Testis (tissue), 3 donors: ENCODE measurements around the gene MX1. TPM values are rescaled to one million over a fixed set of nuclear protein-coding genes. Genes with fewer than 3 reads are reported as not detected.
"Not testable (repeated sequence)": the region's sequence is repeated elsewhere in the genome, so short reads cannot be mapped to it uniquely, and the experiment has no call there.

Experiments
- DNase-seq: peaks from one replicate; pipeline ENCODE4 v3.0.0-alpha.2; 2019
- H3K27ac ChIP-seq, 2 donors: fragments of 200-600 bp; sonication (generic); one replicate each; pipeline ENCODE4 v1.5.1; 2019
- H3K27me3 ChIP-seq: fragments of 200-600 bp; sonication (generic); one replicate; pipeline ENCODE4 v1.5.1; 2019
- H3K36me3 ChIP-seq: fragments of 200-600 bp; sonication (generic); one replicate; pipeline ENCODE4 v1.5.1; 2017; ENCODE audit warnings: low read depth; ENCODE audit errors: missing control alignments
- H3K4me1 ChIP-seq: fragments of 200-600 bp; sonication (generic); one replicate; pipeline ENCODE4 v1.5.1; 2019
- H3K4me3 ChIP-seq, 2 donors: fragments of 200-600 bp; sonication (generic); one replicate each; pipeline ENCODE4 v1.5.1; 2017 to 2019
- H3K9me3 ChIP-seq: fragments of 200-600 bp; sonication (generic); one replicate; pipeline ENCODE4 v1.5.1; 2017
- CTCF ChIP-seq, 3 experiments: fragments of 450-650 bp in 2 of 3; fragments of 200-600 bp in 1 of 3; sonication (generic) in 1 of 3; IDR thresholded peaks; one replicate each; pipeline ENCODE4 v1.5.1; 2016 to 2019; ENCODE audit warnings: antibody characterized with exemption in 3 of 3, mild to moderate bottlenecking in 2 of 3, moderate library complexity in 1 of 3
- POLR2A ChIP-seq: fragments of 450-650 bp; IDR thresholded peaks from one replicate; pipeline ENCODE4 v1.6.1; 2017; ENCODE audit warnings: antibody characterized with exemption, mild to moderate bottlenecking, moderate library complexity
- WGBS, 2 donors: methylation state at CpG; one replicate each; pipeline ENCODE4 v1.1.5; 2018; 5-methylcytosine and 5-hydroxymethylcytosine counted together
- intact Hi-C: fragments of 100-400 bp; cut with DNase I; formaldehyde crosslinking; loops from one replicate; pipeline ENCODE4 v1.15.1; 2023; ENCODE audit warnings: low total_unique reads
- polyA plus RNA-seq: library from polyadenylated mRNA; stranded (reverse); fragments of 350-450 nt; fragmentation: Illumina TruSeq; extraction: RNeasy Lipid Tissue Mini Kit (QIAGEN cat#74804); gene quantifications from one replicate; pipeline ENCODE4 v1.2.3, GENCODE V29; 2014; ENCODE audit warnings: low read depth, low replicate concordance; ENCODE audit not compliant: insufficient read depth
- total RNA-seq, 2 donors: library from RNA; depleted of rRNA; stranded (reverse); fragments of >200 nt; gene quantifications; one replicate each; pipeline ENCODE4 v1.2.3, GENCODE V29; 2016

Gene MX1
- total and polyA plus RNA-seq, 3 donors from 2014 or later: 18.0 to 36.1 (median 22.7) TPM

GRCh38 chr21:41410767-41411448, 15.1 kb upstream of the MX1 start:
- no peak for TF ChIP-seq POLR2A
- no peak for TF ChIP-seq CTCF (IDR thresholded peaks at IDR 0.05)
- peak; percentile 6 for DNase-seq
- WGBS, 2 donors: 83 to 95% methylated on average over 5 of the region's 5 CpGs
- Histone ChIP-seq H3K27me3 (no peaks in the 10 kb centered on the region), H3K36me3 (no peaks in the 10 kb centered on the region), H3K4me1 (no peaks in the 10 kb centered on the region), H3K4me3 (no peak overlapping the region), H3K27ac (no peak overlapping the region), H3K9me3 (no peaks in the 10 kb centered on the region)
- intact Hi-C loops: no loop called here

GRCh38 chr21:41411449-41412089, 14.5 kb upstream of the MX1 start:
- 86 to 91% methylated on average over 5 of the region's 5 CpGs for WGBS, 2 donors
- Histone ChIP-seq H3K4me3 (no peak overlapping the region), H3K36me3 (no peaks in the 10 kb centered on the region), H3K27ac (no peak overlapping the region), H3K27me3 (no peaks in the 10 kb centered on the region), H3K4me1 (no peaks in the 10 kb centered on the region), H3K9me3 (no peaks in the 10 kb centered on the region)
- TF ChIP-seq CTCF (IDR thresholded peaks at IDR 0.05) (no peak), POLR2A (no peak)
- DNase-seq: peak; percentile 18
- intact Hi-C loops: no loop called here

- WGBS, 2 donors: 89 to 91% methylated on average over 2 of the region's 2 CpGs
- H3K9me3 ChIP-seq, H3K4me3 ChIP-seq, intact Hi-C loops, H3K27me3 ChIP-seq, H3K36me3 ChIP-seq, H3K27ac ChIP-seq, H3K4me1 ChIP-seq: not testable (repeated sequence)
- peak; percentile 3 for DNase-seq
Measured at GRCh38 chr21:41417505-41417904, 8.5 kb upstream of the MX1 start.

GRCh38 chr21:41418393-41418792, 7.6 kb upstream of the MX1 start:
- intact Hi-C loops: no loop called here
- Histone ChIP-seq H3K27me3 (no peaks in the 10 kb centered on the region), H3K27ac (no peak overlapping the region), H3K4me3 (no peak overlapping the region), H3K9me3 (no peaks in the 10 kb centered on the region), H3K36me3 (no peaks in the 10 kb centered on the region), H3K4me1 (peaks cover 5% of the 10 kb centered on the region)
- DNase-seq: peak; percentile 10
- WGBS, 2 donors: 85 to 92% methylated on average over 6 of the region's 6 CpGs
- no peak for TF ChIP-seq POLR2A
- no peak for TF ChIP-seq CTCF (IDR thresholded peaks at IDR 0.05)

- Histone ChIP-seq H3K36me3 (no peaks in the 10 kb centered on the region), H3K4me3 (no peak overlapping the region), H3K4me1 (peaks cover 5% of the 10 kb centered on the region), H3K27me3 (no peaks in the 10 kb centered on the region), H3K9me3 (no peaks in the 10 kb centered on the region), H3K27ac (peak overlapping the region in 1 of 2 donors; percentile 81)
- DNase-seq: peak; percentile 12
- TF ChIP-seq CTCF (IDR thresholded peaks at IDR 0.05): no peak
- TF ChIP-seq POLR2A: no peak
- intact Hi-C loops: no loop called here
- WGBS, 2 donors: 86% methylated on average over 11 of the region's 11 CpGs
Measured at GRCh38 chr21:41418956-41419680, 6.9 kb upstream of the MX1 start.
